Measurements from ENCODE around the gene ACTC1.
"Not testable (repeated sequence)": the region's sequence is repeated elsewhere in the genome, so short reads cannot be mapped to it uniquely, and the experiment has no call there.

The ACTC1 gene

GRCh38 chr15:34812369-34812768, 17.0 kb upstream of the ACTC1 start:
- TF ChIP-seq CTCF (IDR thresholded peaks at IDR 0.05; ENCODE audit: low read depth, low read length, missing control alignments), result no peak
- peak overlapping the region; percentile 19 for H3K27ac ChIP-seq
- peak; percentile 23 for DNase-seq
- in situ Hi-C loops (cut with HindIII; ENCODE audit: low pct_ligation_motif_present, low sequenced_read_pairs), result loop anchor here (25.0 kb wide), 1 partner anchor 100 kb away; no protein-coding TSS in a partner anchor
- no peak overlapping the region for H3K4me3 ChIP-seq (ENCODE audit: low read depth, low read length)
- H3K36me3 ChIP-seq (replicated peaks), result no peaks in the 10 kb centered on the region
- no peaks in the 10 kb centered on the region for H3K27me3 ChIP-seq (replicated peaks)

- no peaks in the 10 kb centered on the region for H3K27me3 ChIP-seq (replicated peaks)
- no peak for TF ChIP-seq CTCF (IDR thresholded peaks at IDR 0.05; ENCODE audit: low read depth, low read length, missing control alignments)
- in situ Hi-C loops (cut with HindIII; ENCODE audit: low pct_ligation_motif_present, low sequenced_read_pairs), result loop anchor here (25.0 kb wide), 1 partner anchor 98 kb away; no protein-coding TSS in a partner anchor
- peak; percentile 94 for DNase-seq
- no peaks in the 10 kb centered on the region for H3K36me3 ChIP-seq (replicated peaks)
- H3K4me3 ChIP-seq (ENCODE audit: low read depth, low read length), result no peak overlapping the region
- H3K27ac ChIP-seq, result peak overlapping the region; percentile 94
These were observed 15.2 kb upstream of the ACTC1 start for GRCh38 chr15:34810443-34811129.

GRCh38 chr15:34809186-34809585, 13.8 kb upstream of the ACTC1 start:
- no peak for TF ChIP-seq CTCF (IDR thresholded peaks at IDR 0.05; ENCODE audit: low read depth, low read length, missing control alignments)
- Histone ChIP-seq H3K4me3 (ENCODE audit: low read depth, low read length) (no peak overlapping the region), H3K36me3 (replicated peaks) (no peaks in the 10 kb centered on the region), H3K27me3 (replicated peaks) (no peaks in the 10 kb centered on the region), H3K27ac (no peak overlapping the region)
- DNase-seq, result no peak
- in situ Hi-C loops (cut with HindIII; ENCODE audit: low pct_ligation_motif_present, low sequenced_read_pairs), result loop anchor here (25.0 kb wide), 1 partner anchor 97 kb away; no protein-coding TSS in a partner anchor

- no peak for TF ChIP-seq CTCF (IDR thresholded peaks at IDR 0.05; ENCODE audit: low read depth, low read length, missing control alignments)
- in situ Hi-C loops (cut with HindIII; ENCODE audit: low pct_ligation_motif_present, low sequenced_read_pairs), result loop anchor here (25.0 kb wide), 1 partner anchor 96 kb away; no protein-coding TSS in a partner anchor
These were observed 12.7 kb upstream of the ACTC1 start for GRCh38 chr15:34808016-34808415.

GRCh38 chr15:34807241-34807640, 11.9 kb upstream of the ACTC1 start:
- not testable (repeated sequence) for H3K27me3 ChIP-seq (replicated peaks); H3K4me3 ChIP-seq (ENCODE audit: low read depth, low read length); H3K27ac ChIP-seq; H3K36me3 ChIP-seq (replicated peaks); DNase-seq
- in situ Hi-C loops (cut with HindIII; ENCODE audit: low pct_ligation_motif_present, low sequenced_read_pairs), result loop anchor here (25.0 kb wide), 1 partner anchor 95 kb away; no protein-coding TSS in a partner anchor

More at GRCh38 chr15:34808016-34808415, 12.7 kb upstream of the ACTC1 start:
- H3K27ac ChIP-seq, result no peak overlapping the region
- DNase-seq, result peak; percentile 41
- no peaks in the 10 kb centered on the region for H3K27me3 ChIP-seq (replicated peaks)
- no peaks in the 10 kb centered on the region for H3K36me3 ChIP-seq (replicated peaks)
- no peak overlapping the region for H3K4me3 ChIP-seq (ENCODE audit: low read depth, low read length)

- no peak overlapping the region for H3K27ac ChIP-seq
These were observed 9.4 kb upstream of the ACTC1 start for GRCh38 chr15:34804776-34805175.

More at GRCh38 chr15:34804776-34805175, 9.4 kb upstream of the ACTC1 start:
- Histone ChIP-seq H3K4me3 (ENCODE audit: low read depth, low read length) (no peak overlapping the region), H3K36me3 (replicated peaks) (no peaks in the 10 kb centered on the region), H3K27me3 (replicated peaks) (no peaks in the 10 kb centered on the region)
- in situ Hi-C loops (cut with HindIII; ENCODE audit: low pct_ligation_motif_present, low sequenced_read_pairs), result loop anchor here (25.0 kb wide), 1 partner anchor 92 kb away; no protein-coding TSS in a partner anchor
- no peak for TF ChIP-seq CTCF (IDR thresholded peaks at IDR 0.05; ENCODE audit: low read depth, low read length, missing control alignments)
- DNase-seq, result no peak

Data from brain microvascular endothelial cell (primary cell).